KMS-11 (cell line): ENCODE data around the gene NUP50.

Source experiments
- H2AFZ ChIP-seq: fragments of 200-600 bp; sonication (generic); 2 replicates; pipeline ENCODE4 v1.6.1; 2016; ENCODE audit warnings: antibody characterized with exemption, mixed run types, low read depth
- H3K27ac ChIP-seq: fragments of 200-600 bp; sonication (generic); 2 replicates; pipeline ENCODE4 v1.6.1; 2016; ENCODE audit warnings: mild to moderate bottlenecking, mixed run types
- H3K27me3 ChIP-seq: fragments of 200-600 bp; sonication (generic); 2 replicates; pipeline ENCODE4 v1.6.1; 2017; ENCODE audit warnings: mild to moderate bottlenecking, low read depth, mixed run types, moderate library complexity; ENCODE audit not compliant: insufficient read depth
- H3K36me3 ChIP-seq: fragments of 200-600 bp; sonication (generic); 2 replicates; pipeline ENCODE4 v1.6.1; 2017; ENCODE audit warnings: mild to moderate bottlenecking, mixed run types; ENCODE audit not compliant: insufficient read depth
- H3K4me1 ChIP-seq: fragments of 200-600 bp; sonication (generic); 2 replicates; pipeline ENCODE4 v1.6.1; 2016; ENCODE audit warnings: mild to moderate bottlenecking, low read depth, mixed run types; ENCODE audit not compliant: poor library complexity, severe bottlenecking
- H3K4me2 ChIP-seq: fragments of 200-600 bp; sonication (generic); 2 replicates; pipeline ENCODE4 v1.7.0; 2016; ENCODE audit warnings: mild to moderate bottlenecking, mixed run types
- H3K4me3 ChIP-seq: fragments of 200-600 bp; sonication (generic); IDR thresholded peaks from 2 replicates; pipeline ENCODE4 v1.6.1; 2017; ENCODE audit warnings: low read depth, low read length, mixed read lengths; ENCODE audit not compliant: insufficient read depth
- H3K79me2 ChIP-seq: fragments of 200-600 bp; sonication (generic); 2 replicates; pipeline ENCODE4 v1.6.1; 2016; ENCODE audit warnings: low read depth, mixed run types; ENCODE audit not compliant: insufficient read depth
- H3K9ac ChIP-seq: fragments of 200-600 bp; sonication (generic); 2 replicates; pipeline ENCODE4 v1.6.1; 2016; ENCODE audit warnings: mild to moderate bottlenecking, mixed run types
- H4K20me1 ChIP-seq: fragments of 200-600 bp; sonication (generic); 2 replicates; pipeline ENCODE4 v1.6.1; 2016; ENCODE audit warnings: mild to moderate bottlenecking, mixed run types; ENCODE audit not compliant: insufficient read depth
- CTCF ChIP-seq: fragments of 200-600 bp; sonication (generic); conservative IDR thresholded peaks from 2 replicates; pipeline ENCODE4 v1.6.1; 2017; ENCODE audit warnings: low read depth, mild to moderate bottlenecking, antibody characterized with exemption, low read length, moderate library complexity, mixed read lengths

The NUP50 gene

GRCh38 chr22:45216133-45217003 is 52.6 kb downstream of the NUP50 start:
- no peak overlapping the region for H3K4me2 ChIP-seq
- no peaks in the 10 kb centered on the region for H3K36me3 ChIP-seq
- H3K79me2 ChIP-seq: no peaks in the 10 kb centered on the region

GRCh38 chr22:45217345-45217744 is 53.6 kb downstream of the NUP50 start:
- Histone ChIP-seq H3K4me3 (no peak overlapping the region), H3K79me2 (no peaks in the 10 kb centered on the region), H3K4me1 (no peaks in the 10 kb centered on the region), H3K9ac (no peak overlapping the region), H3K36me3 (no peaks in the 10 kb centered on the region), H3K4me2 (no peak overlapping the region), H3K27me3 (no peaks in the 10 kb centered on the region), H3K27ac (no peak overlapping the region), H2AFZ (no peak overlapping the region), H4K20me1 (no peaks in the 10 kb centered on the region)
- TF ChIP-seq CTCF: no peak

More at GRCh38 chr22:45216133-45217003, 52.6 kb downstream of the NUP50 start:
- H3K4me3 ChIP-seq: no peak overlapping the region
- H3K27ac ChIP-seq: no peak overlapping the region
- H4K20me1 ChIP-seq: no peaks in the 10 kb centered on the region
- no peaks in the 10 kb centered on the region for H3K27me3 ChIP-seq
- no peak overlapping the region for H2AFZ ChIP-seq
- no peak for TF ChIP-seq CTCF
- no peak overlapping the region for H3K9ac ChIP-seq
- no peaks in the 10 kb centered on the region for H3K4me1 ChIP-seq

- Histone ChIP-seq H3K9ac (no peak overlapping the region), H3K4me2 (no peak overlapping the region), H3K4me1 (no peaks in the 10 kb centered on the region), H3K36me3 (no peaks in the 10 kb centered on the region), H3K4me3 (no peak overlapping the region), H2AFZ (no peak overlapping the region), H3K27me3 (no peaks in the 10 kb centered on the region), H3K79me2 (no peaks in the 10 kb centered on the region), H3K27ac (no peak overlapping the region), H4K20me1 (no peaks in the 10 kb centered on the region)
- no peak for TF ChIP-seq CTCF
Measured at GRCh38 chr22:45217806-45218205, 54.1 kb downstream of the NUP50 start.

- no peak overlapping the region for H3K4me2 ChIP-seq
Measured at GRCh38 chr22:45218976-45219375, 55.3 kb downstream of the NUP50 start.

More at GRCh38 chr22:45218976-45219375, 55.3 kb downstream of the NUP50 start:
- Histone ChIP-seq H3K27ac (no peak overlapping the region), H3K27me3 (no peaks in the 10 kb centered on the region), H3K4me3 (no peak overlapping the region), H3K4me1 (no peaks in the 10 kb centered on the region), H3K79me2 (no peaks in the 10 kb centered on the region), H2AFZ (no peak overlapping the region), H3K36me3 (no peaks in the 10 kb centered on the region), H4K20me1 (no peaks in the 10 kb centered on the region), H3K9ac (no peak overlapping the region)
- TF ChIP-seq CTCF: no peak
